Pancreas (tissue), 10 donors: ENCODE results near the gene LEFTY2. TPM values are rescaled to one million over a fixed set of nuclear protein-coding genes. Genes with fewer than 3 reads are reported as not detected.
"Not testable (repeated sequence)": the region's sequence is repeated elsewhere in the genome, so short reads cannot be mapped to it uniquely, and the experiment has no call there.

Source experiments
- ATAC-seq, 4 donors: fragments of 200-7000 bp; cut with Tn5 transposase; one replicate each; pipeline versions ENCODE4 v1.8.0 to v1.9.1; 2020; ENCODE audit warnings: mild to moderate bottlenecking in 4 of 4, moderate library complexity in 4 of 4
- DNase-seq, 6 donors: peaks; one replicate each; pipeline ENCODE4 v3.0.0-alpha.2; 2020
- FAIRE-seq: peaks from 2 replicates; lab custom pipeline; 2012; peaks lifted over from hg19 to GRCh38; lab: Jason Lieb, UNC
- H3K27ac ChIP-seq, 4 donors: fragments of 200-600 bp; sonication (generic); 1 replicate in 3 of 4; 2 replicates in 1 of 4; pipeline versions ENCODE4 v1.5.0 to v1.8.0; 2020
- H3K27me3 ChIP-seq, 4 donors: fragments of 200-600 bp; one replicate each; pipeline ENCODE4 v1.8.0; 2021
- H3K36me3 ChIP-seq, 3 donors: fragments of 200-600 bp; sonication (generic) in 1 of 3; one replicate each; pipeline versions ENCODE4 v1.5.0 to v1.8.0; 2020 to 2021
- H3K4me1 ChIP-seq, 3 donors: fragments of 200-600 bp; one replicate each; pipeline ENCODE4 v1.8.0; 2021
- H3K4me3 ChIP-seq, 4 donors: fragments of 200-600 bp; sonication (generic) in 2 of 4; one replicate each; pipeline versions ENCODE4 v1.5.0 to v1.8.0; 2020 to 2021
- H3K9me3 ChIP-seq, 4 donors: fragments of 200-600 bp; one replicate each; pipeline ENCODE4 v1.8.0; 2021
- CTCF ChIP-seq, 4 donors: fragments of 200-600 bp; sonication (generic) in 3 of 4; IDR thresholded peaks; one replicate each; pipeline versions ENCODE4 v1.5.0 to v1.8.0; 2021; ENCODE audit warnings: antibody characterized with exemption in 4 of 4
- WGBS, 2 donors: extraction: QIAGEN DNeasy Blood & Tissue Kit; methylation state at CpG; one replicate each; pipeline ENCODE4 v1.1.7; 2013; 5-methylcytosine and 5-hydroxymethylcytosine counted together
- intact Hi-C, 3 donors: fragments of 100-400 bp; cut with DNase I; formaldehyde crosslinking; loops; one replicate each; pipeline versions ENCODE4 v1.11.1 to v1.14.2; 2022
- polyA plus RNA-seq, 2 donors: library from polyadenylated mRNA; stranded (reverse); fragments of 200-250 nt; gene quantifications; one replicate each; pipeline ENCODE4 v1.2.3, GENCODE V29; 2013
- total RNA-seq, 6 donors: library from RNA; stranded (reverse); fragmentation: NEBNext Ultra II Directional in 4 of 6; extraction: Animal tissue kit (Norgen Biotek cat#: 25700) in 4 of 6; gene quantifications; one replicate each; pipeline versions ENCODE4 v1.2.1 to v1.2.4, GENCODE V29; 2021 to 2023
- donor health status: healthy with polysubstance abuse.
- donor health status: DM: no; HTN: no; CAD: no; lungs with moderate emphysema.
- donor health status: DM: no; HTN: no; CAD: no.
- donor health status: control.
- donor health status: control.
- donor health status: Bipolar disorder and iron deficiency.
- donor health status: DM: yes; HTN: yes; CAD: no.
- donor health status: DM: no; HTN: no; CAD: no.
- donor health status: DM: no; HTN: no; CAD: no.
- donor health status: DM: yes; HTN: yes; CAD: no.

The LEFTY2 gene
- total and polyA plus RNA-seq, 8 donors, result 0.07 to 16.3 (median 0.75) TPM; not detected in 4

GRCh38 chr1:225941942-225942222, 862 bp upstream of the LEFTY2 start:
- Histone ChIP-seq H3K36me3 (no peaks in the 10 kb centered on the region), H3K27me3 (no peaks in the 10 kb centered on the region), H3K9me3 (no peaks in the 10 kb centered on the region), H3K27ac (no peak overlapping the region), H3K4me3 (no peak overlapping the region), H3K4me1 (no peaks in the 10 kb centered on the region)
- no peak for ATAC-seq
- no peak for TF ChIP-seq CTCF (IDR thresholded peaks at IDR 0.05)
- intact Hi-C loops, result no loop called here
- FAIRE-seq, result no peak
- 34 to 44% methylated on average over 1 of the region's 1 CpG for WGBS, 2 donors
- DNase-seq, result no peak

GRCh38 chr1:225940385-225941151, 452 bp downstream of the LEFTY2 start:
- H3K27ac ChIP-seq, result no peak overlapping the region

GRCh38 chr1:225939939-225940310, 1.1 kb downstream of the LEFTY2 start:
- H3K4me3 ChIP-seq, result peak overlapping the region in 1 of 4 donors; percentile 13
- 58 to 73% methylated on average over 4 to 8 of the region's 8 CpGs for WGBS, 2 donors
- H3K9me3 ChIP-seq, H3K27me3 ChIP-seq, intact Hi-C loops, H3K4me1 ChIP-seq, DNase-seq, ATAC-seq, H3K27ac ChIP-seq, FAIRE-seq, H3K36me3 ChIP-seq: not testable (repeated sequence)

More at GRCh38 chr1:225940385-225941151, 452 bp downstream of the LEFTY2 start:
- 90 to 93% methylated on average over 25 of the region's 25 CpGs for WGBS, 2 donors
- no peaks in the 10 kb centered on the region for H3K36me3 ChIP-seq
- peak in 1 of 6 donors; percentile 67 for DNase-seq
- no peak for ATAC-seq
- no peak for TF ChIP-seq CTCF (IDR thresholded peaks at IDR 0.05)
- H3K27me3 ChIP-seq, result no peaks in the 10 kb centered on the region
- FAIRE-seq, result no peak
- no peak overlapping the region for H3K4me3 ChIP-seq
- no peaks in the 10 kb centered on the region for H3K4me1 ChIP-seq
- intact Hi-C loops, result no loop called here
- H3K9me3 ChIP-seq, result no peaks in the 10 kb centered on the region

GRCh38 chr1:225939097-225939938, 1.7 kb downstream of the LEFTY2 start:
- not testable (repeated sequence) for H3K27ac ChIP-seq

GRCh38 chr1:225937048-225937968, 3.7 kb downstream of the LEFTY2 start:
- Histone ChIP-seq H3K36me3 (no peaks in the 10 kb centered on the region), H3K27me3 (no peaks in the 10 kb centered on the region), H3K9me3 (no peaks in the 10 kb centered on the region), H3K4me1 (no peaks in the 10 kb centered on the region), H3K4me3 (no peak overlapping the region), H3K27ac (no peak overlapping the region)
- intact Hi-C loops, result no loop called here
- no peak for DNase-seq
- no peak for ATAC-seq
- WGBS, 2 donors, result 88 to 91% methylated on average over 21 of the region's 21 CpGs
- FAIRE-seq, result no peak
- no peak for TF ChIP-seq CTCF (IDR thresholded peaks at IDR 0.05)

More at GRCh38 chr1:225939097-225939938, 1.7 kb downstream of the LEFTY2 start:
- H3K9me3 ChIP-seq, intact Hi-C loops, H3K4me1 ChIP-seq, H3K27me3 ChIP-seq, FAIRE-seq, H3K36me3 ChIP-seq: not testable (repeated sequence)
- H3K4me3 ChIP-seq, result peak overlapping the region in 1 of 4 donors; percentile 13
- ATAC-seq, result peak; percentile 62 to 87 (median 82)
- DNase-seq, result peak in 1 of 6 donors; percentile 40
- 44 to 60% methylated on average over 29 to 64 of the region's 69 CpGs for WGBS, 2 donors
